NCI-H1436 (cell line): Measurements from ENCODE around the gene CPNE2.

Source experiments
- DNase-seq: peaks from one replicate; lab custom pipeline; 2025; lab: John Stamatoyannopoulos, UW

CPNE2 gene

GRCh38 chr16:57192720-57193486 lies 100.5 kb downstream of the CPNE2 start:
- no peak for DNase-seq

DNA sequence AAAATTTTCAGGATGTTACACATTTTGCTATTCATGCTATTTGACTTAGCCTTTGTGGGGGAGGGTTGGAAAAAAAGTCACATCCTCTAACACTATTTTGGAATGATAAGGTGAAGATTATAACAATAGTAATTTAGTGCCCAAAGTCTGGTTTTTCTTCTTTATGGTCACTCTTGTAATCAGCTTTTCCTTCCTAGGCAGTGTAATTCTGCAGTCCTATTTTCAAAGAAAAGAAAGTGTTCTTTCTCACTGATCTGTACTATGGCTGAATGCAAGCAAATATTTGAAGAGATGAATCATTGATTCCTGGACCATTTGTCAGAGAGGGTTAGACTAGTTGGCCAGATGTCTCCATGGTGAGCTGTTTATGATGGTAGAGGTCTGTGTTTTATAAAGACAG lies 102.1 kb downstream of the CPNE2 start:
- no peak for DNase-seq

- no peak for DNase-seq
These were observed 103.9 kb downstream of the CPNE2 start for GRCh38 chr16:57196286-57196685.

- DNase-seq: no peak
These were observed 104.4 kb downstream of the CPNE2 start for GRCh38 chr16:57196753-57197152.
